GM12878 (cell line): Measurements from ENCODE around the gene LRRC73. TPM values are rescaled to one million over a fixed set of nuclear protein-coding genes. Genes with fewer than 3 reads are reported as not detected.

Source experiments
- ATAC-seq: fragments of 200-7000 bp; cut with Tn5 transposase; 3 replicates; pipeline ENCODE4 v1.9.1; 2020; ENCODE audit warnings: mild to moderate bottlenecking, moderate library complexity
- BruUV-seq: library from RNA; stranded (reverse); fragments of 400-500 nt; replicated peaks from 2 replicates; lab custom pipeline; 2021; lab: Mats Ljungman, UMichigan
- CTCF ChIA-PET: fragments of 300-600 bp; sonication (Branson Sonifier 250); formaldehyde crosslinking; extraction: SDS; loops from one replicate; lab custom pipeline; 2021; ENCODE audit warnings: inconsistent platforms; lab: Yijun Ruan, JAX
- POLR2A ChIA-PET: fragments of 350-600 bp; formaldehyde crosslinking; extraction: SDS; loops from one replicate; lab custom pipeline; 2021; ENCODE audit warnings: inconsistent platforms; lab: Charles Lee
- RAD21 ChIA-PET: fragments of 300-600 bp; sonication (Branson Sonifier 250); formaldehyde crosslinking; loops from one replicate; lab custom pipeline; 2023; ENCODE audit warnings: antibody characterized with exemption; ENCODE audit not compliant: unreplicated experiment; lab: Charles Lee
- SMC1A ChIA-PET: fragments of 300-600 bp; sonication (Branson Sonifier 250); formaldehyde crosslinking; loops from one replicate; lab custom pipeline; 2023; ENCODE audit not compliant: unreplicated experiment, uncharacterized antibody; lab: Charles Lee
- DNase-seq: peaks from one replicate; pipeline ENCODE4 v3.0.0-alpha.2; 2011; ENCODE audit warnings: low read depth, low spot score
- FAIRE-seq: peaks from 3 replicates; lab custom pipeline; 2011; peaks lifted over from hg19 to GRCh38; lab: Jason Lieb, UNC
- H2AFZ ChIP-seq: 2 replicates; pipeline ENCODE4 v1.6.0; 2011; ENCODE audit warnings: low read depth, low read length, control low read depth; ENCODE audit not compliant: control insufficient read depth
- H3K27ac ChIP-seq: 2 replicates; pipeline ENCODE4 v1.5.1; 2011; ENCODE audit warnings: control low read depth; ENCODE audit not compliant: control insufficient read depth, insufficient read depth
- H3K27me3 ChIP-seq, 2 experiments: replicated peaks in 1 of 2; 2 replicates each; pipeline versions ENCODE4 v1.6.0 to v1.6.1; 2011; ENCODE audit warnings: low read length in 1 of 2; ENCODE audit not compliant: control insufficient read depth in 2 of 2, insufficient read depth in 2 of 2
- H3K36me3 ChIP-seq, 2 experiments: 2 replicates each; pipeline ENCODE4 v1.5.1; 2011; ENCODE audit warnings: low read length in 1 of 2; ENCODE audit not compliant: control insufficient read depth in 2 of 2, insufficient read depth in 2 of 2
- H3K4me1 ChIP-seq: 2 replicates; pipeline ENCODE4 v1.6.1; 2011; ENCODE audit warnings: mild to moderate bottlenecking, low read length, moderate library complexity, mixed read lengths; ENCODE audit not compliant: control insufficient read depth, insufficient read depth
- H3K4me2 ChIP-seq: 2 replicates; pipeline ENCODE4 v1.6.0; 2011; ENCODE audit warnings: control low read depth; ENCODE audit not compliant: control insufficient read depth, insufficient read depth
- H3K4me3 ChIP-seq: fragments of 200-600 bp; sonication (generic); 2 replicates; pipeline ENCODE4 v1.5.1; 2016
- H3K79me2 ChIP-seq: 2 replicates; pipeline ENCODE4 v1.6.0; 2011; ENCODE audit warnings: low read length; ENCODE audit not compliant: control insufficient read depth, insufficient read depth
- H3K9ac ChIP-seq: 2 replicates; pipeline ENCODE4 v1.8.0; 2011; ENCODE audit warnings: low read length, control low read depth, mixed read lengths; ENCODE audit not compliant: control insufficient read depth, insufficient read depth
- H3K9me3 ChIP-seq: replicated peaks from 3 replicates; pipeline ENCODE4 v1.5.1; 2011; ENCODE audit warnings: mild to moderate bottlenecking, low read length; ENCODE audit not compliant: control insufficient read depth, insufficient read depth
- H4K20me1 ChIP-seq: 2 replicates; pipeline ENCODE4 v1.6.0; 2011; ENCODE audit not compliant: control insufficient read depth, insufficient read depth
- CBFB ChIP-seq: IDR thresholded peaks from 2 replicates; pipeline ENCODE4 v1.6.1; 2016; ENCODE audit warnings: antibody characterized with exemption, low read depth
- POLR2A ChIP-seq: IDR thresholded peaks from 2 replicates; pipeline ENCODE4 v1.6.1; 2011; ENCODE audit warnings: low read depth, mild to moderate bottlenecking, low read length
- WGBS: methylation state at CpG from one replicate; pipeline ENCODE4 v1.1.6; 2016; ENCODE audit warnings: low lambda C conversion rate; ENCODE audit not compliant: insufficient replicate concordance, insufficient coverage; ENCODE audit errors: missing lambda C conversion rate; 5-methylcytosine and 5-hydroxymethylcytosine counted together
- in situ Hi-C: fragments of 300-500 bp; cut with MboI; formaldehyde crosslinking; loops from 9 replicates; pipeline ENCODE4 v1.14.3; 2018; ENCODE audit warnings: mixed read lengths
- intact Hi-C: fragments of 100-400 bp; cut with micrococcal nuclease; formaldehyde crosslinking; loops from one replicate; pipeline ENCODE4 v1.14.2; 2022; ENCODE audit not compliant: unreplicated experiment
- polyA plus RNA-seq, 11 experiments: library from polyadenylated mRNA; depleted of rRNA in 4 of 11; unstranded in 6 of 11; stranded (reverse) in 5 of 11; fragments of >200 nt; fragmentation: Nextera tagmentation in 4 of 11; fragmentation: Illumina TruSeq in 1 of 11; extraction: Ambion mirVana in 4 of 11; extraction: Trizol in 1 of 11; gene quantifications; 1 replicate in 1 of 11; 2 replicates in 10 of 11; pipeline versions ENCODE4 v1.2.1 to v1.2.3, GENCODE V29; 2011 to 2016; ENCODE audit warnings: inconsistent platforms in 2 of 11, missing spikeins in 2 of 11, low read depth in 1 of 11
- total RNA-seq, 4 experiments: library from RNA; depleted of rRNA in 3 of 4; stranded (reverse); fragments of >200 nt in 3 of 4; fragmentation: Illumina TruSeq in 1 of 4; extraction: Trizol in 1 of 4; gene quantifications; 2 replicates each; pipeline versions ENCODE4 v1.2.1 to v1.2.3, GENCODE V29; 2013 to 2021
- TF ChIP-seq, protein P1 (sequence below): IDR thresholded peaks from 2 replicates; pipeline ENCODE4 v1.6.1; 2011; ENCODE audit warnings: low read depth, mild to moderate bottlenecking, low read length, moderate library complexity, borderline replicate concordance; ENCODE audit errors: extremely low read depth
- TF ChIP-seq, protein P2 (sequence below), 3 experiments: IDR thresholded peaks in 2 of 3; conservative IDR thresholded peaks in 1 of 3; 2 replicates each; pipeline ENCODE4 v1.5.1; 2011; ENCODE audit warnings: low read depth in 3 of 3, low read length in 3 of 3, mild to moderate bottlenecking in 3 of 3, control low read depth in 2 of 3, moderate library complexity in 2 of 3, inconsistent platforms in 1 of 3, mixed read lengths in 1 of 3; ENCODE audit not compliant: control insufficient read depth in 2 of 3, insufficient read depth in 1 of 3; ENCODE audit errors: extremely low read depth in 1 of 3

LRRC73 gene
- total and polyA plus RNA-seq, 10 of the 15 experiments (the other 5 are each of a cell fraction or from before 2014, with no cell fraction given): 0.13 TPM; not detected in 9

DNA sequence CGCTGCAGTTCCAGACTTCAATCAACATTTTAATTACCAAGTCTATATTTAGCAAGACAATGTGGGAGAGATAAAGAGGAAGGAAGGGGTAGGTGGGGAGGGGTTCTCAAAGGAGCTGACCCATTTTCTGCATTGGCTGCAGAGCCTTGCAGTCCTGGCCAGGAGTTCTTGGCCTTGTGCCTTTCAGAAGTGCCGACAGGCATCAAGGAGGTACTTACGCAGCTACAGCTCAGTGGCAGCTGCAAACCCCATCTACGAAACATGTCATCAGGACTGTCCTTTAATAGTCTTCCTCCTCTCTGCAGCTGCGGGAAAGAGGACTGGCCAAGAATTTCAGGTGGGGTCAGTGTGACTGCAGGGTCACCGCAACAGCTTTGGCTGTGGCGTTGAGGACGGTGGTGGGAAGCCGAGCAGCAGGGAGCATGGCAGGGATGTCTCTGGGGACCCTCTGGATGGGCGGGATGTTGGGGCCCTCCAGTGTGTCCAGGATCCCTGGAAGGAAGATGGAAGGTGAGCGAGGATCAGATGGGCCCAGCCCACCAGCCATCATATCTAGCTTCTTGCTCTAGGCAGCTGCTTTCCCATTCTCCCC lies 1.8 kb upstream of the LRRC73 start:
- no peak overlapping the region for H3K4me2 ChIP-seq
- H2AFZ ChIP-seq: no peak overlapping the region
- no TSS peak for BruUV-seq
- H3K79me2 ChIP-seq: peaks cover 19% of the 10 kb centered on the region
- peaks cover 9% of the 10 kb centered on the region for H3K4me1 ChIP-seq
- DNase-seq (no peak), FAIRE-seq (no peak), ATAC-seq (no peak)
- intact Hi-C loops: no loop called here
- no peaks in the 10 kb centered on the region for H3K9me3 ChIP-seq
- H3K4me3 ChIP-seq: no peak overlapping the region
- H3K36me3 ChIP-seq: peaks cover 10 to 13% of the 10 kb centered on the region in 2 experiments; a peak in 3 of 4 replicates
- H3K27me3 ChIP-seq: peaks cover 0 to 2% of the 10 kb centered on the region in 2 experiments; a peak in 1 of 4 replicates
- H3K27ac ChIP-seq: no peak overlapping the region
- in situ Hi-C loops: no loop called here
- RAD21 ChIA-PET: no interaction called here
- H4K20me1 ChIP-seq: no peaks in the 10 kb centered on the region
- CTCF ChIA-PET: interaction anchor here (0.7 to 1.1 kb wide), 2 partner anchors 14 to 203 kb away, joined by 3 to 4 read pairs; partner anchors contain the start of gene CRIP3
- no peak overlapping the region for H3K9ac ChIP-seq
- no peak for TF ChIP-seq CBFB
- TF ChIP-seq, protein P1, sequence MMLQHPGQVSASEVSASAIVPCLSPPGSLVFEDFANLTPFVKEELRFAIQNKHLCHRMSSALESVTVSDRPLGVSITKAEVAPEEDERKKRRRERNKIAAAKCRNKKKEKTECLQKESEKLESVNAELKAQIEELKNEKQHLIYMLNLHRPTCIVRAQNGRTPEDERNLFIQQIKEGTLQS: no peak
- 0 out of 2 replicates have a peak, but pooled peaks have one; percentile 11 for TF ChIP-seq POLR2A
- 94% methylated on average over 11 of the region's 11 CpGs for WGBS
- SMC1A ChIA-PET: interaction anchor here (0.7 kb wide), 1 partner anchor 9 kb away, joined by 4 read pairs; no protein-coding TSS in a partner anchor
- POLR2A ChIA-PET: interaction anchor here (0.6 to 1.1 kb wide), 3 partner anchors 35 to 265 kb away, joined by 3 read pairs; no protein-coding TSS in a partner anchor

DNA sequence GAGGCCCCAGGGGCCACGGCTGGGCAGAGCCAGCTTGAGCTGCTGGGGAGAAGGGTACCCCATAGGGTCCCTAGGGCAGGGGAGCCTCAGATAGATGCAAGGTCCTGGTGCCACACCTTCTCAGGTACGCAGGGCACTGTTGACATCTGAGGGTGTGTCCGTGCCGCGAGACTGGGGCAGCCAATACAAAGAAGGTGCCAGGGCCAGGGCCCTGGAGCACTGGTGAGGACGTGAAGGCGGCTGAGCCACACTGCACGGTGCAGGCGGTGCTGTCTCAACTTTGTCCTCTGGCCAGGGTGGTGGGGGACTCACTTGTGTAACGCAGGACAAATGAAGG lies 649 bp upstream of the LRRC73 start:
- FAIRE-seq (no peak), ATAC-seq (no peak), DNase-seq (no peak)
- ChIA-PET POLR2A (no interaction called here), CTCF (interaction anchor here (0.5 to 0.8 kb wide), 3 partner anchors 120 to 321 kb away, joined by 3 read pairs; no protein-coding TSS in a partner anchor), SMC1A (interaction anchor here (0.6 to 1.4 kb wide), 2 partner anchors 248 to 374 kb away, joined by 3 read pairs; no protein-coding TSS in a partner anchor), RAD21 (no interaction called here)
- BruUV-seq: no TSS peak
- in situ Hi-C loops (no loop called here), intact Hi-C loops (no loop called here)
- Histone ChIP-seq H3K79me2 (peaks cover 8% of the 10 kb centered on the region), H3K4me2 (peak overlapping the region; percentile 94; the same call in 1 of the 2 replicates), H3K27me3 (peaks cover 0 to 2% of the 10 kb centered on the region in 2 experiments; a peak in 1 of 4 replicates), H3K9ac (no peak overlapping the region), H3K9me3 (no peaks in the 10 kb centered on the region), H3K4me1 (peaks cover 7% of the 10 kb centered on the region), H3K36me3 (peaks cover 10 to 13% of the 10 kb centered on the region in 2 experiments; a peak in 3 of 4 replicates), H3K4me3 (no peak overlapping the region), H2AFZ (no peak overlapping the region), H4K20me1 (no peaks in the 10 kb centered on the region), H3K27ac (no peak overlapping the region)
- WGBS: 94% methylated on average over 9 of the region's 10 CpGs
- TF ChIP-seq, protein P2, sequence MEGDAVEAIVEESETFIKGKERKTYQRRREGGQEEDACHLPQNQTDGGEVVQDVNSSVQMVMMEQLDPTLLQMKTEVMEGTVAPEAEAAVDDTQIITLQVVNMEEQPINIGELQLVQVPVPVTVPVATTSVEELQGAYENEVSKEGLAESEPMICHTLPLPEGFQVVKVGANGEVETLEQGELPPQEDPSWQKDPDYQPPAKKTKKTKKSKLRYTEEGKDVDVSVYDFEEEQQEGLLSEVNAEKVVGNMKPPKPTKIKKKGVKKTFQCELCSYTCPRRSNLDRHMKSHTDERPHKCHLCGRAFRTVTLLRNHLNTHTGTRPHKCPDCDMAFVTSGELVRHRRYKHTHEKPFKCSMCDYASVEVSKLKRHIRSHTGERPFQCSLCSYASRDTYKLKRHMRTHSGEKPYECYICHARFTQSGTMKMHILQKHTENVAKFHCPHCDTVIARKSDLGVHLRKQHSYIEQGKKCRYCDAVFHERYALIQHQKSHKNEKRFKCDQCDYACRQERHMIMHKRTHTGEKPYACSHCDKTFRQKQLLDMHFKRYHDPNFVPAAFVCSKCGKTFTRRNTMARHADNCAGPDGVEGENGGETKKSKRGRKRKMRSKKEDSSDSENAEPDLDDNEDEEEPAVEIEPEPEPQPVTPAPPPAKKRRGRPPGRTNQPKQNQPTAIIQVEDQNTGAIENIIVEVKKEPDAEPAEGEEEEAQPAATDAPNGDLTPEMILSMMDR (IDR thresholded peaks at IDR 0.05 in 2 of 3, conservative IDR thresholded peaks at IDR 0.05 in 1 of 3; ENCODE audit: control insufficient read depth in 2 of 3, extremely low read depth in 1 of 3, insufficient read depth in 1 of 3, low read depth in 3 of 3, low read length in 3 of 3): no peak
